ENCODE data around the gene MAP3K21. TPM values are rescaled to one million over a fixed set of nuclear protein-coding genes. Genes with fewer than 3 reads are reported as not detected.

MAP3K21 gene
- 10 to 100 TPM; 20.7 to 35.8 (median 30.2) TPM for polyA plus RNA-seq (ENCODE audit: insufficient read length in 4 of 4)

GRCh38 chr1:233327651-233328141, at the start of gene MAP3K21:
TSS of gene MAP3K21 (plus strand) at chr1:233327724. CDS start at chr1:233328029, 305 bp downstream.
- DNase-seq (ENCODE audit: low read depth in 4 of 4, low spot score in 3 of 4), result peak in 1 of 4 donors; percentile 31

GRCh38 chr1:233278631-233279030, 48.9 kb upstream of the MAP3K21 start:
- no peak for DNase-seq (ENCODE audit: low read depth in 4 of 4, low spot score in 3 of 4)

- no peak for DNase-seq (ENCODE audit: low read depth in 4 of 4, low spot score in 3 of 4)
Observed at GRCh38 chr1:233279971-233280370, 47.6 kb upstream of the MAP3K21 start.

GRCh38 chr1:233281711-233282581, 45.6 kb upstream of the MAP3K21 start:
- DNase-seq (ENCODE audit: low read depth in 4 of 4, low spot score in 3 of 4), result no peak

GRCh38 chr1:233282582-233282886, 45.0 kb upstream of the MAP3K21 start:
- no peak for DNase-seq (ENCODE audit: low read depth in 4 of 4, low spot score in 3 of 4)

- no peak for DNase-seq (ENCODE audit: low read depth in 4 of 4, low spot score in 3 of 4)
Observed at GRCh38 chr1:233289676-233290075, 37.8 kb upstream of the MAP3K21 start.

- DNase-seq (ENCODE audit: low read depth in 4 of 4, low spot score in 3 of 4), result no peak
Observed at GRCh38 chr1:233290396-233291034, 37.0 kb upstream of the MAP3K21 start.

- DNase-seq (ENCODE audit: low read depth in 4 of 4, low spot score in 3 of 4), result no peak
Observed at GRCh38 chr1:233293556-233294446, 33.7 kb upstream of the MAP3K21 start.

GRCh38 chr1:233294913-233295236, 32.6 kb upstream of the MAP3K21 start:
- DNase-seq (ENCODE audit: low read depth in 4 of 4, low spot score in 3 of 4), result peak in 2 of 4 donors; percentile 5 to 12

- peak; percentile 26 to 33 (median 29) for DNase-seq (ENCODE audit: low read depth in 4 of 4, low spot score in 3 of 4)
Observed at GRCh38 chr1:233295237-233295974, 32.1 kb upstream of the MAP3K21 start, which contains the start of gene PCNX2. TSS of gene PCNX2 (minus strand) at chr1:233295725. CDS start at chr1:233295478, 247 bp downstream.

GRCh38 chr1:233295975-233296322, 31.6 kb upstream of the MAP3K21 start:
- no peak for DNase-seq (ENCODE audit: low read depth in 4 of 4, low spot score in 3 of 4)

GRCh38 chr1:233299450-233299849, 28.1 kb upstream of the MAP3K21 start:
- no peak for DNase-seq (ENCODE audit: low read depth in 4 of 4, low spot score in 3 of 4)

GRCh38 chr1:233300326-233300725, 27.2 kb upstream of the MAP3K21 start:
- no peak for DNase-seq (ENCODE audit: low read depth in 4 of 4, low spot score in 3 of 4)

GRCh38 chr1:233304489-233305102, 22.9 kb upstream of the MAP3K21 start:
- DNase-seq (ENCODE audit: low read depth in 4 of 4, low spot score in 3 of 4), result no peak

- no peak for DNase-seq (ENCODE audit: low read depth in 4 of 4, low spot score in 3 of 4)
Observed at GRCh38 chr1:233313434-233314155, 13.9 kb upstream of the MAP3K21 start.

GRCh38 chr1:233315718-233316301, 11.7 kb upstream of the MAP3K21 start:
- DNase-seq (ENCODE audit: low read depth in 4 of 4, low spot score in 3 of 4), result no peak

GRCh38 chr1:233316473-233316872, 11.1 kb upstream of the MAP3K21 start:
- no peak for DNase-seq (ENCODE audit: low read depth in 4 of 4, low spot score in 3 of 4)

- DNase-seq (ENCODE audit: low read depth in 4 of 4, low spot score in 3 of 4), result no peak
Observed at GRCh38 chr1:233319272-233319671, 8.3 kb upstream of the MAP3K21 start.

GRCh38 chr1:233320023-233320422, 7.5 kb upstream of the MAP3K21 start:
- no peak for DNase-seq (ENCODE audit: low read depth in 4 of 4, low spot score in 3 of 4)
